ENCODE results near the gene STAT3.

DNA sequence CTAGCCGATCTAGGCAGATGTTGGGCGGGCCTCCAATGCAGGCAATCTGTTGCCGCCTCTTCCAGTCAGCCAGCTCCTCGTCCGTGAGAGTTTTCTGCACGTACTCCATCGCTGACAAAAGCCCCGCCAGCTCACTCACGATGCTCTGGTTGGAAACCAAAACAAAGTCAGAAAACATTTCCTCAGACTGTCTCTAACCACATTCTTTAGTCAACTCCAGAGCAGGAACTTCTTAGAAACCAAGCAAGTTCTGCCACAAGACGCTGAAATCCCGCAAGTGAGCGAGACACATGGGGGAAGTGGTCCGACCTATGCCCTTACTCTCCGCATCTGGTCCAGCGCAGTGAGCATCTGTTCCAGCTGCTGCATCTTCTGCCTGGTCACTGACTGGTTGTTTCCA lies 50.8 kb downstream of the STAT3 start:
- TF ChIP-seq, protein P1, sequence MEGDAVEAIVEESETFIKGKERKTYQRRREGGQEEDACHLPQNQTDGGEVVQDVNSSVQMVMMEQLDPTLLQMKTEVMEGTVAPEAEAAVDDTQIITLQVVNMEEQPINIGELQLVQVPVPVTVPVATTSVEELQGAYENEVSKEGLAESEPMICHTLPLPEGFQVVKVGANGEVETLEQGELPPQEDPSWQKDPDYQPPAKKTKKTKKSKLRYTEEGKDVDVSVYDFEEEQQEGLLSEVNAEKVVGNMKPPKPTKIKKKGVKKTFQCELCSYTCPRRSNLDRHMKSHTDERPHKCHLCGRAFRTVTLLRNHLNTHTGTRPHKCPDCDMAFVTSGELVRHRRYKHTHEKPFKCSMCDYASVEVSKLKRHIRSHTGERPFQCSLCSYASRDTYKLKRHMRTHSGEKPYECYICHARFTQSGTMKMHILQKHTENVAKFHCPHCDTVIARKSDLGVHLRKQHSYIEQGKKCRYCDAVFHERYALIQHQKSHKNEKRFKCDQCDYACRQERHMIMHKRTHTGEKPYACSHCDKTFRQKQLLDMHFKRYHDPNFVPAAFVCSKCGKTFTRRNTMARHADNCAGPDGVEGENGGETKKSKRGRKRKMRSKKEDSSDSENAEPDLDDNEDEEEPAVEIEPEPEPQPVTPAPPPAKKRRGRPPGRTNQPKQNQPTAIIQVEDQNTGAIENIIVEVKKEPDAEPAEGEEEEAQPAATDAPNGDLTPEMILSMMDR (IDR thresholded peaks at IDR 0.05): no peak
- no peak for TF ChIP-seq EP300 (IDR thresholded peaks at IDR 0.05)
- TF ChIP-seq POLR2A (IDR thresholded peaks at IDR 0.05): no peak
- no peak for TF ChIP-seq POLR2AphosphoS5 (IDR thresholded peaks at IDR 0.05)
